Measurements from ENCODE around the gene ACOX1.
"Not testable (repeated sequence)": the region's sequence is repeated elsewhere in the genome, so short reads cannot be mapped to it uniquely, and the experiment has no call there.

The ACOX1 gene

GRCh38 chr17:75975757-75976174 is 3.2 kb downstream of the ACOX1 start:
- Histone ChIP-seq H3K27ac (no peak overlapping the region), H3K4me2 (no peak overlapping the region), H3K79me2 (ENCODE audit: insufficient read depth, low read depth) (peaks cover 7% of the 10 kb centered on the region; the same call in 1 of the 2 replicates)

GRCh38 chr17:75975187-75975586 is 3.8 kb downstream of the ACOX1 start:
- H2AFZ ChIP-seq (ENCODE audit: low read depth); H3K4me2 ChIP-seq; H3K4me3 ChIP-seq (IDR thresholded peaks at IDR 0.05; ENCODE audit: insufficient read depth, low read depth, low read length); H3K9ac ChIP-seq; H3K79me2 ChIP-seq (ENCODE audit: insufficient read depth, low read depth); H3K36me3 ChIP-seq (ENCODE audit: insufficient read depth); H4K20me1 ChIP-seq (ENCODE audit: insufficient read depth); H3K27ac ChIP-seq; H3K27me3 ChIP-seq (ENCODE audit: insufficient read depth, low read depth): not testable (repeated sequence)
- peaks cover 11% of the 10 kb centered on the region for H3K4me1 ChIP-seq (ENCODE audit: low read depth, poor library complexity, severe bottlenecking)

More at GRCh38 chr17:75975757-75976174, 3.2 kb downstream of the ACOX1 start:
- Histone ChIP-seq H3K4me3 (IDR thresholded peaks at IDR 0.05; ENCODE audit: insufficient read depth, low read depth, low read length) (no peak overlapping the region), H3K36me3 (ENCODE audit: insufficient read depth) (no peaks in the 10 kb centered on the region), H3K9ac (no peak overlapping the region), H2AFZ (ENCODE audit: low read depth) (no peak overlapping the region), H3K4me1 (ENCODE audit: low read depth, poor library complexity, severe bottlenecking) (peaks cover 16% of the 10 kb centered on the region), H4K20me1 (ENCODE audit: insufficient read depth) (no peaks in the 10 kb centered on the region), H3K27me3 (ENCODE audit: insufficient read depth, low read depth) (no peaks in the 10 kb centered on the region)
- no peak for TF ChIP-seq CTCF (conservative IDR thresholded peaks at IDR 0.05; ENCODE audit: low read depth, low read length)

- Histone ChIP-seq H4K20me1 (ENCODE audit: insufficient read depth) (no peaks in the 10 kb centered on the region), H3K4me2 (no peak overlapping the region), H3K4me3 (IDR thresholded peaks at IDR 0.05; ENCODE audit: insufficient read depth, low read depth, low read length) (no peak overlapping the region), H3K27me3 (ENCODE audit: insufficient read depth, low read depth) (no peaks in the 10 kb centered on the region), H3K27ac (no peak overlapping the region), H3K4me1 (ENCODE audit: low read depth, poor library complexity, severe bottlenecking) (no peaks in the 10 kb centered on the region), H3K9ac (no peak overlapping the region), H2AFZ (ENCODE audit: low read depth) (no peak overlapping the region), H3K79me2 (ENCODE audit: insufficient read depth, low read depth) (no peaks in the 10 kb centered on the region), H3K36me3 (ENCODE audit: insufficient read depth) (no peaks in the 10 kb centered on the region)
- no peak for TF ChIP-seq CTCF (conservative IDR thresholded peaks at IDR 0.05; ENCODE audit: low read depth, low read length)
These were observed 8.3 kb downstream of the ACOX1 start for GRCh38 chr17:75970626-75971025.

GRCh38 chr17:75970011-75970523 is 8.9 kb downstream of the ACOX1 start:
- TF ChIP-seq CTCF (conservative IDR thresholded peaks at IDR 0.05; ENCODE audit: low read depth, low read length), result no peak
- H3K27me3 ChIP-seq (ENCODE audit: insufficient read depth, low read depth), result no peaks in the 10 kb centered on the region
- H3K27ac ChIP-seq, result no peak overlapping the region
- no peak overlapping the region for H2AFZ ChIP-seq (ENCODE audit: low read depth)
- no peak overlapping the region for H3K4me2 ChIP-seq
- no peak overlapping the region for H3K9ac ChIP-seq
- no peaks in the 10 kb centered on the region for H4K20me1 ChIP-seq (ENCODE audit: insufficient read depth)
- no peaks in the 10 kb centered on the region for H3K4me1 ChIP-seq (ENCODE audit: low read depth, poor library complexity, severe bottlenecking)
- no peaks in the 10 kb centered on the region for H3K36me3 ChIP-seq (ENCODE audit: insufficient read depth)
- H3K4me3 ChIP-seq (IDR thresholded peaks at IDR 0.05; ENCODE audit: insufficient read depth, low read depth, low read length), result no peak overlapping the region
- 0 out of 2 replicates have a peak, but pooled peaks cover 4% of the 10 kb centered on the region for H3K79me2 ChIP-seq (ENCODE audit: insufficient read depth, low read depth)

GRCh38 chr17:75969044-75969443 is 9.9 kb downstream of the ACOX1 start:
- not testable (repeated sequence) for H3K27ac ChIP-seq; H3K36me3 ChIP-seq (ENCODE audit: insufficient read depth); H3K4me3 ChIP-seq (IDR thresholded peaks at IDR 0.05; ENCODE audit: insufficient read depth, low read depth, low read length); H2AFZ ChIP-seq (ENCODE audit: low read depth); H3K4me1 ChIP-seq (ENCODE audit: low read depth, poor library complexity, severe bottlenecking); H3K79me2 ChIP-seq (ENCODE audit: insufficient read depth, low read depth); H3K4me2 ChIP-seq; H4K20me1 ChIP-seq (ENCODE audit: insufficient read depth); H3K9ac ChIP-seq; H3K27me3 ChIP-seq (ENCODE audit: insufficient read depth, low read depth)
